CD8-positive, alpha-beta memory T cell (primary cell): Measurements from ENCODE around the gene SH3BP2. TPM values are rescaled to one million over a fixed set of nuclear protein-coding genes. Genes with fewer than 3 reads are reported as not detected.

ENCODE experiments used
- CTCF ChIA-PET: fragments of 350-600 bp; sonication (Branson Sonifier 250); formaldehyde crosslinking; loops from one replicate; lab custom pipeline; 2021; ENCODE audit warnings: antibody characterized with exemption; lab: Charles Lee
- POLR2A ChIA-PET: fragments of 350-600 bp; sonication (Branson Sonifier 250); formaldehyde crosslinking; loops from one replicate; lab custom pipeline; 2021; ENCODE audit warnings: antibody characterized with exemption; lab: Charles Lee
- DNase-seq, 5 donors: peaks; one replicate each; pipeline versions ENCODE4 v3.0.0 to v3.0.0-alpha.2; 2020 to 2022; ENCODE audit warnings: mixed read lengths in 1 of 5
- H3K27ac ChIP-seq: one replicate; pipeline ENCODE4 v1.7.0; 2013; ENCODE audit warnings: low read depth, mild to moderate bottlenecking, low read length, moderate library complexity
- H3K27me3 ChIP-seq: 2 replicates; pipeline ENCODE4 v1.7.0; 2013; ENCODE audit warnings: low read length, mild to moderate bottlenecking; ENCODE audit not compliant: insufficient read depth, poor library complexity, severe bottlenecking
- H3K36me3 ChIP-seq: 2 replicates; pipeline ENCODE4 v1.7.0; 2013; ENCODE audit warnings: mild to moderate bottlenecking, low read length, moderate library complexity; ENCODE audit not compliant: insufficient read depth
- H3K4me1 ChIP-seq: 2 replicates; pipeline ENCODE4 v1.7.0; 2013; ENCODE audit warnings: mild to moderate bottlenecking, low read length, moderate library complexity; ENCODE audit not compliant: insufficient read depth
- H3K4me3 ChIP-seq: 2 replicates; pipeline ENCODE4 v1.7.0; 2013; ENCODE audit warnings: mild to moderate bottlenecking, low read length
- H3K9me3 ChIP-seq: 2 replicates; pipeline ENCODE4 v1.7.0; 2013; ENCODE audit warnings: mild to moderate bottlenecking, low read length
- H3K27ac Mint-ChIP-seq, 8 donors: one replicate each; pipeline ENCODE4 v1.8.0; 2020 to 2021; ENCODE audit warnings: mixed read lengths in 8 of 8, mild to moderate bottlenecking in 6 of 8, inconsistent platforms in 3 of 8, moderate library complexity in 3 of 8
- H3K27me3 Mint-ChIP-seq, 2 donors: one replicate each; pipeline ENCODE4 v1.8.0; 2020 to 2021; ENCODE audit warnings: mixed read lengths in 2 of 2, mild to moderate bottlenecking in 1 of 2, moderate library complexity in 1 of 2
- H3K36me3 Mint-ChIP-seq, 3 donors: one replicate each; pipeline ENCODE4 v1.8.0; 2020 to 2021; ENCODE audit warnings: mixed read lengths in 3 of 3, inconsistent platforms in 1 of 3, mild to moderate bottlenecking in 1 of 3
- H3K4me1 Mint-ChIP-seq, 3 donors: one replicate each; pipeline ENCODE4 v1.8.0; 2020 to 2021; ENCODE audit warnings: mixed read lengths in 3 of 3, inconsistent platforms in 1 of 3, mild to moderate bottlenecking in 1 of 3
- H3K4me3 Mint-ChIP-seq, 7 donors: one replicate each; pipeline ENCODE4 v1.8.0; 2020 to 2021; ENCODE audit warnings: mixed read lengths in 7 of 7, mild to moderate bottlenecking in 6 of 7, moderate library complexity in 4 of 7, inconsistent platforms in 2 of 7
- H3K9me3 Mint-ChIP-seq, 5 donors: one replicate each; pipeline ENCODE4 v1.8.0; 2020 to 2022; ENCODE audit warnings: mixed read lengths in 5 of 5, mild to moderate bottlenecking in 3 of 5, moderate library complexity in 2 of 5, inconsistent platforms in 1 of 5
- polyA plus RNA-seq: library from polyadenylated mRNA; unstranded; fragments of 300-500 nt; fragmentation: Illumina TruSeq; gene quantifications from one replicate; pipeline ENCODE4 v1.2.3, GENCODE V29; 2021
- total RNA-seq, 2 experiments: library from RNA; stranded (reverse); gene quantifications; one replicate each; pipeline ENCODE4 v1.2.3, GENCODE V29; 2021

Gene SH3BP2
- total and polyA plus RNA-seq, 3 experiments from 2014 or later: 35.7 to 75.4 (median 68.8) TPM

- Histone ChIP-seq H3K4me1 (peaks cover 12% of the 10 kb centered on the region), H3K27me3 (no peaks in the 10 kb centered on the region), H3K4me3 (no peak overlapping the region), H3K36me3 (peaks cover 14% of the 10 kb centered on the region), H3K9me3 (no peaks in the 10 kb centered on the region), H3K27ac (no peak overlapping the region)
- Mint-ChIP-seq H3K27ac (peak overlapping the region in 1 of 8 donors; percentile 98), H3K9me3 (no peaks in the 10 kb centered on the region), H3K27me3 (no peaks in the 10 kb centered on the region), H3K4me1 (peaks cover 12 to 28% (median 15%) of the 10 kb centered on the region in 3 donors), H3K36me3 (peaks cover 0 to 75% (median 7%) of the 10 kb centered on the region in 3 donors), H3K4me3 (no peak overlapping the region)
- CTCF ChIA-PET: no interaction called here
- POLR2A ChIA-PET: no interaction called here
- no peak for DNase-seq
Measured at GRCh38 chr4:2829933-2830451, 37.1 kb downstream of the SH3BP2 start.

- Histone ChIP-seq H3K4me3 (no peak overlapping the region), H3K27me3 (no peaks in the 10 kb centered on the region), H3K4me1 (peaks cover 21% of the 10 kb centered on the region), H3K27ac (no peak overlapping the region), H3K9me3 (no peaks in the 10 kb centered on the region), H3K36me3 (peaks cover 8% of the 10 kb centered on the region)
- peak in 1 of 5 donors; percentile 46 for DNase-seq
- Mint-ChIP-seq H3K9me3 (no peaks in the 10 kb centered on the region), H3K4me1 (peaks cover 20 to 33% (median 25%) of the 10 kb centered on the region in 3 donors), H3K36me3 (peaks cover 0 to 68% (median 4%) of the 10 kb centered on the region in 3 donors), H3K27ac (no peak overlapping the region), H3K27me3 (no peaks in the 10 kb centered on the region), H3K4me3 (no peak overlapping the region)
- ChIA-PET POLR2A (interaction anchor here (0.6 kb wide), 1 partner anchor 60 kb away, joined by 5 read pairs; no protein-coding TSS in a partner anchor), CTCF (no interaction called here)
Measured at GRCh38 chr4:2830632-2831610, 38.0 kb downstream of the SH3BP2 start.

DNA sequence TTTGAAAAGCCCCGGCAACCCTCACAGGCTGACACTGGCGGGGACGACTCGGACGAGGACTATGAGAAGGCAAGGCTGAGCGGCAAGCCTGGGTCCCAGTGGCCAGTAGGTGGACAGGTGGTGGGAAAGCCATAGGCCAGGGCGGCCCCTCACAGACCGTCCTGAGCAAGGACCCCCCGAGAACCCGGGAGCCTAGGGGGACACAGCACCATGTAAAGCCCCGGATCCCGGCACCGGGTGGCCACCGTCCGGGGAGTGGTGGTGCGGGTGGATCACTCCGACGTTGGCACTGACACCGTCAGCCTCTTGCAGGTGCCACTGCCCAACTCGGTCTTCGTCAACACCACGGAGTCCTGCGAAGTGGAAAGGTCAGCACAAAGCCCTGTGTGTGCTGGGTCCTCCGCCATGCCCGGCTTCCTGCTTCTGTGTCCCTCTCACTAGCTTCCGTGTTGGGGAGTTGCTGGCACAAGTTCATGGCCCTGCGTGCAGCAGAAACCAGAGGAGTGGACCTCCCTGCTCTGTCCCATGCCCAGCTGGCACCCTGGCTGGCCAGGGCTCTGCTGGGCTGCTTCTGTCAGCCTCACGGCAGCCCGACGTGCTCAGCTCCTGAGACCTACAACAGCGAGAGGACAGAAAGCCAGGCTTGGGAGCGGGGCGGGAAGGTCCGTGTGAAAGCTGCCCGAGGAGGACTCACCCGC is 38.9 kb downstream of the SH3BP2 start:
- DNase-seq: no peak

GRCh38 chr4:2832309-2832980 is 39.6 kb downstream of the SH3BP2 start:
- no peak overlapping the region for H3K27ac ChIP-seq
- ChIA-PET POLR2A (no interaction called here), CTCF (no interaction called here)
- H3K27me3 ChIP-seq: no peaks in the 10 kb centered on the region
- no peaks in the 10 kb centered on the region for H3K9me3 ChIP-seq
- H3K4me3 ChIP-seq: no peak overlapping the region
- H3K27ac Mint-ChIP-seq: peak overlapping the region in 4 of 8 donors; percentile 10 to 42 (median 22)
- peaks cover 0 to 55% (median 2%) of the 10 kb centered on the region in 3 donors for H3K36me3 Mint-ChIP-seq
- no peaks in the 10 kb centered on the region for H3K9me3 Mint-ChIP-seq
- peaks cover 31 to 43% (median 34%) of the 10 kb centered on the region in 3 donors for H3K4me1 Mint-ChIP-seq
- H3K4me3 Mint-ChIP-seq: no peak overlapping the region
- DNase-seq: peak in 1 of 5 donors; percentile 41
- H3K36me3 ChIP-seq: no peaks in the 10 kb centered on the region
- no peaks in the 10 kb centered on the region for H3K27me3 Mint-ChIP-seq
- peaks cover 37% of the 10 kb centered on the region for H3K4me1 ChIP-seq

More for the DNA sequence above, 38.9 kb downstream of the SH3BP2 start:
- Histone ChIP-seq H3K27ac (no peak overlapping the region), H3K36me3 (peaks cover 4% of the 10 kb centered on the region), H3K9me3 (no peaks in the 10 kb centered on the region), H3K4me1 (peaks cover 30% of the 10 kb centered on the region), H3K4me3 (no peak overlapping the region), H3K27me3 (no peaks in the 10 kb centered on the region)
- Mint-ChIP-seq H3K27me3 (no peaks in the 10 kb centered on the region), H3K9me3 (no peaks in the 10 kb centered on the region), H3K4me3 (no peak overlapping the region), H3K27ac (peak overlapping the region in 3 of 8 donors; percentile 10 to 59 (median 46)), H3K4me1 (peaks cover 25 to 38% (median 27%) of the 10 kb centered on the region in 3 donors), H3K36me3 (peaks cover 0 to 62% (median 2%) of the 10 kb centered on the region in 3 donors)
- POLR2A ChIA-PET: interaction anchor here (0.6 kb wide), 1 partner anchor 59 kb away, joined by 5 read pairs; no protein-coding TSS in a partner anchor
- CTCF ChIA-PET: no interaction called here

DNA sequence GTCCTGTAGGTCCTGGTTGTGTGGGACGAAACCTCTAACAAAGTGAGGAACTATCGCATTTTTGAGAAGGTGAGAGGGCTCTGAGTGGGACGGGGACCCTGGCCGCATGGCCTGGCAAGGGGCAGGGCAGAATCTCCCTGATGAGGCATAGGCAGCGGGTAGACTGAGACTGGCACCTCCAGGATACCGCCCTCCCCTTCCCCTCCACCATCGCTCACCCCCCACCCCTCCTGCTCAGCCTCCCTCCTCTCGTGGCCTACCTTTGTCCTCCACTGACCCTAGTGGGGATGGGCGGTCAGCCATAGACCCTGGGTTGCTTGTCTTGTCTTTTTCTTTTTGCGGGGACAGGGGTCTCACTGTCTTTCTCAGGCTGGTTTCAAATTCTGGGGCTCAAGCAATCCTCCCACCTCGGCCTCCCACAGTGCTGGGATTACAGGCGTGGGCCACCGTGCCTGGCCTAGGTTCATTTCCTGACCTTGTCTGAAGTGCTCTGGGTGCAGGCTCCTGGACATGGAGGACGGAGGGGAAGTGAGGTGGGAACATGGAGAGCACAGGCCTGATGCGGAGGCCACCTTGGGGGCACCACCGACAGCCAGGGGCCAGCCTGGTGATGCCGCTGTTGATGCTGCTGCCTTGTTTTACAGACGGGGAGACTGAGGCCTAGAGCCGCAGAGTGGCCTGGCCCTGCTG is 40.2 kb downstream of the SH3BP2 start:
- H3K36me3 Mint-ChIP-seq: peaks cover 0 to 51% (median 2%) of the 10 kb centered on the region in 3 donors
- Histone ChIP-seq H3K36me3 (no peaks in the 10 kb centered on the region), H3K27me3 (no peaks in the 10 kb centered on the region), H3K9me3 (no peaks in the 10 kb centered on the region), H3K4me3 (no peak overlapping the region), H3K4me1 (peaks cover 43% of the 10 kb centered on the region), H3K27ac (no peak overlapping the region)
- peak overlapping the region in 5 of 8 donors; percentile 12 to 47 (median 27) for H3K27ac Mint-ChIP-seq
- ChIA-PET POLR2A (no interaction called here), CTCF (interaction anchor here (1.5 kb wide), 1 partner anchor 69 kb away, joined by 7 read pairs; no protein-coding TSS in a partner anchor)
- H3K4me1 Mint-ChIP-seq: peaks cover 38 to 50% (median 40%) of the 10 kb centered on the region in 3 donors
- peak in 1 of 5 donors; percentile 37 for DNase-seq
- H3K9me3 Mint-ChIP-seq: no peaks in the 10 kb centered on the region
- H3K4me3 Mint-ChIP-seq: peak overlapping the region in 1 of 7 donors; percentile 51
- no peaks in the 10 kb centered on the region for H3K27me3 Mint-ChIP-seq

- no peaks in the 10 kb centered on the region for H3K36me3 ChIP-seq
Measured at GRCh38 chr4:2833671-2834000, 40.8 kb downstream of the SH3BP2 start.

More at GRCh38 chr4:2833671-2834000, 40.8 kb downstream of the SH3BP2 start:
- CTCF ChIA-PET: interaction anchor here (1.5 kb wide), 1 partner anchor 69 kb away, joined by 7 read pairs; no protein-coding TSS in a partner anchor
- peak overlapping the region in 2 of 8 donors; percentile 17 to 47 for H3K27ac Mint-ChIP-seq
- H3K27me3 Mint-ChIP-seq: no peaks in the 10 kb centered on the region
- H3K36me3 Mint-ChIP-seq: peaks cover 0 to 46% (median 2%) of the 10 kb centered on the region in 3 donors
- no peak overlapping the region for H3K4me3 Mint-ChIP-seq
- Histone ChIP-seq H3K27me3 (no peaks in the 10 kb centered on the region), H3K9me3 (no peaks in the 10 kb centered on the region), H3K4me3 (no peak overlapping the region), H3K4me1 (peaks cover 48% of the 10 kb centered on the region), H3K27ac (peak overlapping the region; percentile 16)
- POLR2A ChIA-PET: interaction anchor here (0.6 kb wide), 1 partner anchor 48 kb away, joined by 5 read pairs; no protein-coding TSS in a partner anchor
- H3K4me1 Mint-ChIP-seq: peaks cover 43 to 55% (median 45%) of the 10 kb centered on the region in 3 donors
- no peaks in the 10 kb centered on the region for H3K9me3 Mint-ChIP-seq
- DNase-seq: no peak
